ENCODE measurements around the gene TULP1.

DNA sequence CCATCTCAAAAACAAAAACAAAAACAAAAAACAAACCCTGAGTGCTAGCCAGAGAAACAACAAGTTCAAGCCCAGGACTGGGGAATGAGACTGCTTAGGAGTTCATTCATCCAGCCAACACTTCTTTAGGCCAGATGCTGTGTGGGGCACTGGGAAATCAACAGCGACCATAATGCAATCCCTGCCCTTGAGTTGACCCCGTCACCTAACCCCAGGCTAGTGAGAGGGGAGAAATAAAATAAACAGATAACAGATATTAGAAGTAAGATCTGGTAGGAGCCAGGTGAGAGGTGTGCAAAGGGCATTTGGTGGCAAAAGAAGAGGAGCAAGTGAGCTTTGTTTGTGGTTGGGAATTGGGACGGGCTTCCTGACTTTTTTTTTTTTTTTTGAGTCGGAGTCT, 49.4 kb downstream of the TULP1 start:
- TF ChIP-seq EZH2 (IDR thresholded peaks at IDR 0.05; ENCODE audit: insufficient read depth, poor library complexity, severe bottlenecking) (no peak), EZH2phosphoT487 (IDR thresholded peaks at IDR 0.05; ENCODE audit: insufficient read depth, low read depth) (no peak)
